ENCODE measurements around the gene MACROD2. TPM values are rescaled to one million over a fixed set of nuclear protein-coding genes. Genes with fewer than 3 reads are reported as not detected.
"Not testable (repeated sequence)": the region's sequence is repeated elsewhere in the genome, so short reads cannot be mapped to it uniquely, and the experiment has no call there.

Gene MACROD2
- total RNA-seq, 1 experiment from 2014 or later, result 3.7 TPM

GRCh38 chr20:15140286-15140685 lies 1145.0 kb downstream of the MACROD2 start:
- H3K27me3 ChIP-seq (ENCODE audit: insufficient read depth, low read length), result no peaks in the 10 kb centered on the region
- H2AFZ ChIP-seq (ENCODE audit: low read depth, low read length, poor library complexity, severe bottlenecking), result no peak overlapping the region
- no peaks in the 10 kb centered on the region for H3K9me2 ChIP-seq (ENCODE audit: insufficient read depth)
- no peak overlapping the region for H3K27ac ChIP-seq (ENCODE audit: low read depth, low read length)
- intact Hi-C loops (cut with micrococcal nuclease), result no loop called here
- no peaks in the 10 kb centered on the region for H4K20me1 ChIP-seq (ENCODE audit: insufficient read depth)
- no TSS peak for BruUV-seq (replicated peaks)
- ChIA-PET RAD21 (ENCODE audit: low non-redundant PET in 1 of 2, low total read pairs in 2 of 2, uncharacterized antibody in 2 of 2, unreplicated experiment in 2 of 2) (no interaction called here), CTCF (no interaction called here), POLR2A (no interaction called here)
- ATAC-seq (no peak), DNase-seq (ENCODE audit: low read depth, low spot score) (no peak)
- no peaks in the 10 kb centered on the region for H3K9me3 ChIP-seq (ENCODE audit: control insufficient read depth in 1 of 2, insufficient read depth in 1 of 2, low read depth in 1 of 2, low read length in 2 of 2)
- no peaks in the 10 kb centered on the region for H3K36me3 ChIP-seq (ENCODE audit: control insufficient read depth in 1 of 2, insufficient read depth in 2 of 2, low read length in 2 of 2)
- no peaks in the 10 kb centered on the region for H3K79me2 ChIP-seq (ENCODE audit: insufficient read depth, low read length)
- no peaks in the 10 kb centered on the region for H3K4me1 ChIP-seq (ENCODE audit: control insufficient read depth in 1 of 2, insufficient read depth in 2 of 2, low read length in 2 of 2)
- H3K4me3 ChIP-seq (replicated peaks in 1 of 2; ENCODE audit: low read depth in 1 of 2, low read length in 2 of 2), result no peak overlapping the region
- TF ChIP-seq CEBPB (IDR thresholded peaks at IDR 0.05; ENCODE audit: low read depth) (no peak), SIN3A (IDR thresholded peaks at IDR 0.05; ENCODE audit: low read depth) (no peak)
- no peak overlapping the region for H3K9ac ChIP-seq (ENCODE audit: low read length)
- H3K4me2 ChIP-seq (ENCODE audit: low read length), result no peak overlapping the region

DNA sequence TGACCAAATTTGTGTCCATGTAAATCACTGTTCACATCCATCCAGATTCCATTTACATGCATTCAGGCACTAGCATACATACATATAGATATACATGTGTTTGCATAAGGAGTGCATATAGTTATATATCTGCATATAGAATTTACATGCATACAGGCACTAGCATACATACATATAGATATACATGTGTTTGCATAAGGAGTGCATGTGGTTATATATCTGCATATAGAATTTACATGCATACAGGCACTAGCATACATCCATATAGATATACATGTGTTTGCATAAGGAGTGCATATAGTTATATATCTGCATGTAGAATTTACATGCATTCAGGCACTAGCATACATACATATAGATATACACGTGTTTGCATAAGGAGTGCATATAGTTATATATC lies 1145.6 kb downstream of the MACROD2 start:
- CTCF ChIA-PET, POLR2A ChIA-PET, ATAC-seq: not testable (repeated sequence)

DNA sequence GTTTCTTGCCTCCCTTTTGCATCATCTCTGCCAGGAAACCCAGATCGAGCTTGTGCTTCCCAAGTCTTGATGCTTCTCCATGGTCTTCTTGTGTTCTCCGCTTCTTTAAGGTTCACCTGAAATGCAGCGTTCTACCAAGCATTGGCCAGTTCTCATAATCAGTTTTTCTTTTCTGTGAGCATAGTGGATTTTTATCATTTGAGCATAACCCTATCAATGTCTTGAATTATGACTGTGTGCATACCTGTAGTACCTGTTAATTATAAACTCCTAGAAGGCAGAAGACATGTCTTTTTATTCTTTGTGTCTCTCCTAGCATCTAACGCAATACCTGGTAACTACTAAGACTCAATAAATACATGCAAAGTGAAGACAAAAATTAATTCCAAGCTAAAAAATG lies 1146.5 kb downstream of the MACROD2 start:
- no peak overlapping the region for H2AFZ ChIP-seq (ENCODE audit: low read depth, low read length, poor library complexity, severe bottlenecking)
- no peaks in the 10 kb centered on the region for H4K20me1 ChIP-seq (ENCODE audit: insufficient read depth)
- no peaks in the 10 kb centered on the region for H3K9me2 ChIP-seq (ENCODE audit: insufficient read depth)
- ChIA-PET CTCF (no interaction called here), POLR2A (no interaction called here), RAD21 (ENCODE audit: low non-redundant PET in 1 of 2, low total read pairs in 2 of 2, uncharacterized antibody in 2 of 2, unreplicated experiment in 2 of 2) (no interaction called here)
- intact Hi-C loops (cut with micrococcal nuclease), result no loop called here
- BruUV-seq (replicated peaks), result no TSS peak
- DNase-seq (ENCODE audit: low read depth, low spot score) (no peak), ATAC-seq (no peak)
- no peak overlapping the region for H3K4me3 ChIP-seq (replicated peaks in 1 of 2; ENCODE audit: low read depth in 1 of 2, low read length in 2 of 2)
- no peaks in the 10 kb centered on the region for H3K4me1 ChIP-seq (ENCODE audit: control insufficient read depth in 1 of 2, insufficient read depth in 2 of 2, low read length in 2 of 2)
- TF ChIP-seq ZBTB33 (IDR thresholded peaks at IDR 0.05; ENCODE audit: extremely low read depth, insufficient replicate concordance, low read length), result no peak
- TF ChIP-seq, protein P1, sequence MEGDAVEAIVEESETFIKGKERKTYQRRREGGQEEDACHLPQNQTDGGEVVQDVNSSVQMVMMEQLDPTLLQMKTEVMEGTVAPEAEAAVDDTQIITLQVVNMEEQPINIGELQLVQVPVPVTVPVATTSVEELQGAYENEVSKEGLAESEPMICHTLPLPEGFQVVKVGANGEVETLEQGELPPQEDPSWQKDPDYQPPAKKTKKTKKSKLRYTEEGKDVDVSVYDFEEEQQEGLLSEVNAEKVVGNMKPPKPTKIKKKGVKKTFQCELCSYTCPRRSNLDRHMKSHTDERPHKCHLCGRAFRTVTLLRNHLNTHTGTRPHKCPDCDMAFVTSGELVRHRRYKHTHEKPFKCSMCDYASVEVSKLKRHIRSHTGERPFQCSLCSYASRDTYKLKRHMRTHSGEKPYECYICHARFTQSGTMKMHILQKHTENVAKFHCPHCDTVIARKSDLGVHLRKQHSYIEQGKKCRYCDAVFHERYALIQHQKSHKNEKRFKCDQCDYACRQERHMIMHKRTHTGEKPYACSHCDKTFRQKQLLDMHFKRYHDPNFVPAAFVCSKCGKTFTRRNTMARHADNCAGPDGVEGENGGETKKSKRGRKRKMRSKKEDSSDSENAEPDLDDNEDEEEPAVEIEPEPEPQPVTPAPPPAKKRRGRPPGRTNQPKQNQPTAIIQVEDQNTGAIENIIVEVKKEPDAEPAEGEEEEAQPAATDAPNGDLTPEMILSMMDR (IDR thresholded peaks at IDR 0.05 in 2 of 3, conservative IDR thresholded peaks at IDR 0.05 in 1 of 3; ENCODE audit: borderline replicate concordance in 1 of 3, insufficient read depth in 1 of 3, low read depth in 2 of 3, low read length in 2 of 3), result no peak
- no peaks in the 10 kb centered on the region for H3K36me3 ChIP-seq (ENCODE audit: control insufficient read depth in 1 of 2, insufficient read depth in 2 of 2, low read length in 2 of 2)
- no peaks in the 10 kb centered on the region for H3K9me3 ChIP-seq (ENCODE audit: control insufficient read depth in 1 of 2, insufficient read depth in 1 of 2, low read depth in 1 of 2, low read length in 2 of 2)
- no peak overlapping the region for H3K27ac ChIP-seq (ENCODE audit: low read depth, low read length)
- H3K4me2 ChIP-seq (ENCODE audit: low read length), result no peak overlapping the region
- H3K27me3 ChIP-seq (ENCODE audit: insufficient read depth, low read length), result no peaks in the 10 kb centered on the region
- no peak overlapping the region for H3K9ac ChIP-seq (ENCODE audit: low read length)
- H3K79me2 ChIP-seq (ENCODE audit: insufficient read depth, low read length), result no peaks in the 10 kb centered on the region

More for the DNA sequence above, 1145.6 kb downstream of the MACROD2 start:
- H3K4me3 ChIP-seq (replicated peaks in 1 of 2; ENCODE audit: low read depth in 1 of 2, low read length in 2 of 2); H3K4me2 ChIP-seq (ENCODE audit: low read length); H3K79me2 ChIP-seq (ENCODE audit: insufficient read depth, low read length); H3K27me3 ChIP-seq (ENCODE audit: insufficient read depth, low read length); H3K27ac ChIP-seq (ENCODE audit: low read depth, low read length); BruUV-seq (replicated peaks); intact Hi-C loops (cut with micrococcal nuclease); H3K9me2 ChIP-seq (ENCODE audit: insufficient read depth); H3K9me3 ChIP-seq (ENCODE audit: control insufficient read depth in 1 of 2, insufficient read depth in 1 of 2, low read depth in 1 of 2, low read length in 2 of 2); H4K20me1 ChIP-seq (ENCODE audit: insufficient read depth); H2AFZ ChIP-seq (ENCODE audit: low read depth, low read length, poor library complexity, severe bottlenecking); RAD21 ChIA-PET (ENCODE audit: low non-redundant PET in 1 of 2, low total read pairs in 2 of 2, uncharacterized antibody in 2 of 2, unreplicated experiment in 2 of 2); H3K9ac ChIP-seq (ENCODE audit: low read length); H3K36me3 ChIP-seq (ENCODE audit: control insufficient read depth in 1 of 2, insufficient read depth in 2 of 2, low read length in 2 of 2); H3K4me1 ChIP-seq (ENCODE audit: control insufficient read depth in 1 of 2, insufficient read depth in 2 of 2, low read length in 2 of 2); DNase-seq (ENCODE audit: low read depth, low spot score): not testable (repeated sequence)

Data from HCT116 (cell line).